ENCODE results near the gene MARCHF6. TPM values are rescaled to one million over a fixed set of nuclear protein-coding genes. Genes with fewer than 3 reads are reported as not detected.
"Not testable (repeated sequence)": the region's sequence is repeated elsewhere in the genome, so short reads cannot be mapped to it uniquely, and the experiment has no call there.

MARCHF6 gene
- total RNA-seq, 1 donor from 2014 or later = 44.0 TPM

DNA sequence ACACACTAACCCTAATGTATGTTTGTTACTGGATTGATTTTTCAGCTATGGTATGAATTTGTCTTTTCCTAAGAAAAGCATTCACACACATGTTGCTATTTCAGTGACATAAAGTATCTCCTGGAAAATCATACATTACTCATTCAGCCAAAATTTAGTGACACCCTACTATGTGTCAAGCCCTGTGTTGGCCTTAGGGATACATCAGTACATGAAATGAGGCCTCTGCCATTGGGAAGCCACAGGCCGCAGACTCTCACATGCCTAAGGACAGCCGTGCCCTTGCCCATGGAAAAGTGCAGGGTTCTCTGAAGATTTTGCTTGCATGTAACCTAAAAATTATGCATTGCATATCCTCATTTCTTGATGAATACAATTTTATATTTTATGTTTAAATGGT, 5.2 kb upstream of the MARCHF6 start:
- no peak for DNase-seq (ENCODE audit: low read depth)

DNA sequence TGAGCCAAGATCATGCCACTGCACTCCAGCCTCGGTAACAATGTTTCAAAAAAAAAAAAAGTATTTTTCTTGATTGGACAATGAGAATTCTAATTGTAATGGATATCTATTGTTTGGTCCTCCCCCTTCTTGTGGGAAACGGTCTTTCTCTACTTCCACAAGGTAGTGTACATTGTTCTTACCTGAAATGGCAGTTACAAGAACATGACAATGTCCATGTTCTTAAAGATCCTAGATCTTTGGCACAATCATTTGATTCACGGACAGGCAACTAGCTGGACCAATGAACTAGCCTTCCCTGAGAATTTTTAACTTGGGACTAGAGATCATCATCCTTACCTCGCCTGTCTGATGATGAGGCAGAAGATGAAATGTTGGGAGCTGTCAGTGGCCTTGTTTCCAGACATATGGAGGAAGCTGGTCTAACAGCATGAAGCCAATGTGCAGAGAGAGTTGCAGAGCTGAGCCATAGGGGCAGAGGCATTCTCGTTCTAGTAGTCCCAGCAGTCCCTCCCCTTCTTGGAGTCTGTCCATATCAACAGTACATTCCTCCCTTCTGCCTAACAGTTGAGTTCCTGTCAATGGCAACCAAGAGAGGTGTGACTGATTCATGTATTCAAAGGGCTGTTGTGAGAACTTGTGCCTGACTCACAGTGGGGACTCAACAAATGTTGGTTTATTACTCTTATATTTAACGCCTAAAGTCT, 2.1 kb upstream of the MARCHF6 start:
- DNase-seq (ENCODE audit: low read depth) = no peak

DNA sequence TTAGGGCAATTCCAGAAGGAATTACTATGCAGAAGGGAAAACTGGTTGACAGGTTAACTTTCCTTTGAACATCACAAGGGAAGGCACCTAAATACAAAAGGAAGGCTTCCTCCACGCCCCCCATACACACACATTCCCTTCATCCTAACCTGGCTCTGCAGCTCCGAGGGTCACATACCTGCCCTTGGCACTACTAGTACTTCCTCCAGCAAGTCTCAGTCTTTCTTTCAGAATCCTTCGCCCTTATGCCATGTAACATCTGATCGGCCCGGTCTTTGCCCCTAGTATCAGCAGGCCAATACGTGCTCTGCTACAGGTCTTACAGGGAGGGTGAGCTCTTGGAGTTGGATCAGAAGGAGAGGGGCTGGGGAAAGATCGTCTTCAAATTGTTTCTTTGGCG, 1.6 kb upstream of the MARCHF6 start:
- DNase-seq (ENCODE audit: low read depth) = no peak

DNA sequence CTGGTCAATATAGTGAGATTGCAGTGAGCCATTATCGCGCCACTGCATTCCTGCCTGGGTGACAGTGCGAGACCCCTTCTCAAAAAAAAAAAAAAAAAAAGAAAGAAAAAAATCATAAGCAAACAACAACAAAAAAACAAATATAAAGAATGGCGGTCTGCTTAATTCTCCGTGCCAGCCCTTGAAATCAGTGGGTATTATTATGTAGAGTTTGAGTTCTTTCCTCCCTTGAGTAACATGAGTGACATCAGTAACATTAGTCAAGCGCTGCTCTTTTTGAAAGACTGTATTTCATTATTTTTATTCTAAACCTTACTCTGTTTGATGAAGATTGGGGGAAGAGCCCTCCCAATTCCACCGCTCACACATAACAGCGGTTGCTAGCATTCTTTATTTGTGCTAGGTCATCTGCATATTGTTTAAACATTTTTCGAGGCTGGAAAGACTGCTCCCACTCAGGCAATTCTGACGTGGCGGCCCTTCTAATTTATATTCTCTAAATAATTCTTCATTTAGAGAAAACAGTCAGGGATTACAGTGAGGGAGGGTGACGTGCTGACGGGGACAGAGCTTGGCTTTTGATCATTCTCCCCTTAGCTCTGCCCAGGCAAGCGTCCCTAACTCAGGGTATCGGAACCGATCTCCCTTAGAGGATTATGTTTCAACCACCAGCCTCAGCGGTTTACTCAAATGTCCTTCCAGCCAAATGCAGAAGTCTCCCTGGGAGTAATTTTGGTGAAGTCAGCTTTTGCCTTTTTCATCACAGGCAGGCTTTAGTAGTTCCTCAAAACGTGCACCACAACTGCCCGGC, 860 bp upstream of the MARCHF6 start:
- DNase-seq (ENCODE audit: low read depth) = peak; percentile 85

DNA sequence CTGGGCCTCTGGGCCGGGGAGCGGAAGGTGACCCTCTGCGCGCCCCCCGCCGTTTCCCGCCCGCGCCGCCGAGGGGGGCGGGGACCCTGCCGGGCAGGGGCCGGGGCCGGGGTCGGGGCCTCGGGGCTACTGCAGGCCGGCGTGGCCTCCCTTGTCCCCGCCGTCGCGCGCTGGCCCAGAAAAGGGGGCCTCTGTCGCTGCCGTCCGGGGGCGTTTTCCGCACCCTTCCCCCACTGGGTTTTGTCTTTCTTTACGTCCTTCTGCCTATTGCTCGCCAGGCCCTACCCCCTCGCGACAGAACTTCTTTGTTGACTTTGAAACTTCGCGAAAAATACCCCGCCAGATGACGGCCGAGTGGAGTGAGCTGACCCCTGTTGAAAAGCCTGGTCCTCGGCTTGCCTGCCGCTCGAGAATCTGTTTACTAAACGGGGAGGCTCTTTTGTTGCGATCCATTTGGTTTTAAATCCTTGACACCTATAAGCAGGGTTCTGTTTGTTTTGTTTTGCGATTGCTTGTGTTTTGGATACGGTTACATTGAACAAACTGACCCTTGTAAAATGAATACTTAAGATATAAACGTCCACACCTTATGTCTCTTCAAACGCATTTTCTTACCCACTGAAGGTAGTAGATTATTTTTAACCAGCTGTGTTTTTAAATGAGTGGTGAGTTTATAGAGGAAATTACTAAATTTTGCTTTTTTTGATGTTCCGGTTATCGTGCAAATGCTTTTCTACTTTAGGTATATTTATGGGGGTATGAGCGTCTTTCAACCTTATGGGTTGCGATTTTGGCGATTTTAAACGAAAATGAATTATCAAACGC, 765 bp downstream of the MARCHF6 start:
- peak; percentile 39 for DNase-seq (ENCODE audit: low read depth)

DNA sequence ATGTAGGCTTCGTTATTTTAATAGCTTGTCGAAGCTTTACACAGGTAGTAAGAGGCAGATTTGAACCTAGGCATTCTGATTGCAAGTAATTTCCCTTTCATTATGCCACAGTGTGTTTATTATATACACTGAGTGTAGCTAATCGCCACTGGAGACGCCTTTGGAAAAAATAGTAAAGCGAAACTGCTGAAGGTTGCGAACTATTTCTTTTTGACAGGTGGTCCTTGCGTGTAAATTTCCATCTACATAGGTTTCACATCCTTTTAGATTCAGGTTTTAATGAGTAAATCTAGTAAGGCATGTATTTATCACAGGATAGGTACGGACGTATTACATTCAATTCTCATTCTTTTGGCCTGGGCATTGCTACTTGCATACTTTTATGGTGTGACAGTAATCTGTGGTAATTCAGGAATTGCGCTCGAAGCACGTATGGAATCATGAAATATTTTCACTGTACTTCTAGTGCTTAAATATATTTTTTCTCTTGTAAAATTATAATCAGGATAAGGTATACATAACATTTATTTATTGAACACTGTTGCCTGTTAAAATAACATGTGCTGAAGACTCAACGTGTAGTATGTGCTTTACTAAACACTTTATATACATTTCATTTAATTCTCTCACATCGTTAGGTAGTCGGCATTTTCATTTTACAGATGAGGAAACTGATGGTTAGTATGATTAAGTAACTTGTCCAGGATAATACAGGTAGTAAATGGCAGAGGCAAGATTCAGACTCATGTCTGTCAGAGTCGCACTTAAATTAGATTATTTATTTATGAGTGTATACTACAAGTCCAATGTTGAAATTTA, 1.8 kb downstream of the MARCHF6 start:
- DNase-seq (ENCODE audit: low read depth) = peak; percentile 13

DNA sequence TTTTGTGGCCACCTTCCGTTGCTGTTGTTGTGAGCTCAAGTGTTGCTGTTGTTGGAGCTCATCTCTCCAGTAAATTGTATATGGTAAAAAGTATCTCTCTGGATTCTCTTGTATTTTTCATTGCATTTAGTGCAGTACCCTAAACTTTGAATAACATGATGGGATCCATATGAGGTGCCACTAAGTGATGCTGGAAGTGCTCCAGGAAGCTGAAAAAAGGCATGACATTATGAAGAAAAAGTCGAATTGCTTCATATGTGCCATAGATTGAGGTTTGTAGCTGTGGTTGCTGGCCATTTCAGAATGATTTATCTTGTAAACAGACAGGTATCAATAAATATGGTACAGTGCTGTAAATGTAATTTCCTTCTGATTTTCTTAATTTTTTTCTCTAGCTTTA, 5.5 kb downstream of the MARCHF6 start:
- DNase-seq (ENCODE audit: low read depth) = no peak

DNA sequence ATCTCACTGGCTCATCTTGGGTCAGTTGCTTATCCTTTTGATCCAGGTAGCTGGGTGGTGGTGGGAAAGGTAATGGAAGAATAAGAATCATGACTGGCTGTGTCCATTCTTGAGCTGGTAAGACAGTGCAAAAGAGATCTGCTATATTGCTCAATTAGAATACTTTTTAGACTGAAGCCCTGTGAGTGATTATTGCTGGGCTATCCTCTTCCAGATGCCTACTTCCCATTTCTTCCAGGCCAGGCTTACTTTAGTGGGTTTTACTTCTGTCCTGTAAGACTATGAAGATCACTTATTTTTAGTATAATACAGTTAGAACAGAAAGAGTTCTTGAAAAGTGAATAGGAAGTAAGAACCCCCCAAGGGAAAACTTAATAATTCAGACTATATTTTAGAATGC, 7.2 kb downstream of the MARCHF6 start:
- no peak for DNase-seq (ENCODE audit: low read depth)

DNA sequence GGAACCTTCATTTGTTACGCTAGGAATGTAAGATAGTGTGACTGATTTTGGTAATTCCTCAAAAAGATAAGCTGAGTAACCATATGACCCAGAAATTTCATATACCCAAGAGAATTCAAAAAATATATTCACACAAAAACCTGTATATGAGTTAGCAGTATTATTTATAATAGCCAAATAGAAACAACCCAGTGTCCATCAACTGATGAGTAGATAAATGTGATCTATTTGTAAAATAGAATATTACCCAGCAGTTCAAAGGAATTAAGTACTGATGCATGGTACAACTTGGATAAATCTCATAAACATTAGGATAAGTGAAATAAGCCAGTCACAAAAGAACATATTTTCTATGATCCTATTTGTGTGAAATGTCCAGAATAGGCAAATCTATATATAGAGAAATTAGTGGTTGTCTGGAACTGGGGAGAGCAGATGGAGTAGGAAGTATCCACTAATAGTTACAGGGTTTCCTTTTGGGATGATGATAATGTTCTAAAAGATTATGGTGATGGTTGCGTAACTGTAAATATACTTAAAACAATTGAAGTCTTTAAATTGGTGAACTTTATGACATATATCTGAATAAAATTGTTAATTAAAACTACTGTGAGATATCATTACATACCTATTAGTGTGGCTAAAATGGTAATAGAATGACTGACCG, 10.2 kb downstream of the MARCHF6 start:
- DNase-seq (ENCODE audit: low read depth) = no peak

DNA sequence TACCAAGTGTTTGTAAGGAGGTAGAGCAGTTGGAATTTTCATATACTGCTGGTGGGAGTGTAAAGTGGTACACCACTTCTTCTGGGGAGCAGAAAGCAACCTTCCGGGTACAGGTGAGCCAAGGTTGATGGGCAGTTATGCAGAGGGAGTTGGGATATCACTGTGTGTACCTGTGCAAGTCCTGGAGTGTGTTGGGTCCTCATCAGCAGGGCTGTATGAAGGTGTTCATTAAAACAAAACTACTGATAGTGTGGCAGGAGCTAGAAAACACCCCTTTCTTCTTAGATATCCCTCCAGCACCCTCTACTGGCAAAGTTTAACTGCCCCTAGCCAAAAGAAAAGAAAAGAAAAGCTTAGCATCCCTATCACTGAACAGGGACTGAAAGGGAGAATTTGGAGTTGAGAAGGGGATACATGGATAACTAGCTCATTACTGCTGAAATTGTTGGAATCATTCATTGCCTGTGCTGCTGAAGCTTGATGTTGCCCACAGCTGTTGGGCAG, 10.7 kb downstream of the MARCHF6 start:
- no peak for DNase-seq (ENCODE audit: low read depth)

DNA sequence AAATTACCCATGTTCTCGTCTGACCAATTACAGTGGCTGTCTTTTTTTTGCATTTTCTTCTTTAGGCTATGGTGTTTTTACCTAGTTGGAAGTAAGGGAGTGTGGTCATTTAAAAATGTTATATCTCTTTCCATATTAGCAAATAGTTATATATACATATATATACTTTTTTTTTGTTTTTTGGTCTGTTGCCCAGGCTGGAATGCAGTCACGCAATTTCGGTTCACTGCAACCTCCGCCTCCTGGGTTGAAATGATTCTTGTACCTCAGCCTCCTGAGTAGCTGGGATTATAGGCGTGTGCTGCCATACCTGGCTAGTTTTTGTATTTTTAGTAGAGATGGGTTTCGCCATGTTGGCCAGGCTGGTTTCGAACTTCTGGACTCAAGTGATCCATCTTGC, 12.3 kb downstream of the MARCHF6 start:
- DNase-seq (ENCODE audit: low read depth) = no peak

DNA sequence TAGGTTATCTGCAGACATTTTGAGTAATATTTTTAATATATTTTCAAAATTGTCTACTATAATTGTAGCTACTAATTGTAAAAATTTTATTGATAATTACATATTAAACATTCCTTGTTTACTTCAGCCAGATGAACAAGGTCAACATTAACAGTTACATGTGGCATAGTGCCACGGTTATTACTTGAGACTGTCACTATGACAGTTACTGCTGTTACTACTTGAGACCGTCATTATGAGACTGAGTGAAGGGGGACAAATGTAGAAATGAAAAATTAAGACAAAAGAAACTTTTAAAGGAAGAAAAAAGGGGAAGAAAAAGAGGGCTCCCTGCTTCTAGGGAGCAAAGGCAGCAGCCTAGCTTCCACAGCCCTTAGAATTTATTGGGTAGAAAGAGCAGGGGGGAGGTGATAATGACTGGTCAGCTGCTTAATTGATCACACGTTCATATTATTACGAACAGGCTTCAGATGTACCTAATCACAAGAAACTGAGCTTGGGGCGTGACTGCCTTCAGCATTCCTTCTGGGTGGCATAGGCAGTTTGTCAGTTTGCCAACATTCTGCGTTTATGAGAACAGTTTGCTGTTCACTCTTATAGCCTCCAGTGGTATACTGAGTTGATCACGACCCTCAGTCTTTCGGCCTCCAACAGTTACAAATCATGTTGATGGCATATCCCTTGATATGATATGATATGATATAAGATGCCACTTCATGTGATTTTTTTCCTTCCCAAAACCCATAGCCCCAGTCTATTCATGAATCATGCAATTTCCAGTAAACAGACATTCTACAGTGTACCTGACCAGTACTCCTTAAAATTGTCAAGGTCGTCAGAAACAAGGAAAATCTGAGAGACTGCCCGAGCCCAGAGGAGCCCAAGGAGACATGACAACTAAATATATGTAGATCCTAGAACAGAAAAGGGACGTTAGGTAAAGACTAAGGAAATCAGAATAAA, 13.1 kb downstream of the MARCHF6 start:
- DNase-seq (ENCODE audit: low read depth) = peak; percentile 58

DNA sequence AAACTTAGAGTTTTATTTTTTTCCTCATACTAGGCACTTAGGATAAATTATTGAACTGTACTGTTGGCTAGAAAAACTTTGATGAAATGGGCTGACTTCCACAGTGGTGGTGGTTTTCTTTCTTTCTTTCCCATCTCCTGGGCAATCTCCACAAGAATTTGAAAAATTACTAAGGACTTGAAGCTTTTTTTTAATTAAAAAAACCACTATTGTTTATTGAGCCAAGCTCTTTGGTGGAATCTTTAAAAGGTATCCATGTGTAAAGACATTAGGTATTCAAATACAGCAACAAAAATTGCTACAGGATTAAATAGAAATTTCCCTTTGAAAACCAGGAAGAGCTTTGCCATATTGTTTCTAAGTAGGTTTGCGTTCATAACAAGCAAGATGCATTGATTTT, 14.1 kb downstream of the MARCHF6 start:
- DNase-seq (ENCODE audit: low read depth) = no peak

DNA sequence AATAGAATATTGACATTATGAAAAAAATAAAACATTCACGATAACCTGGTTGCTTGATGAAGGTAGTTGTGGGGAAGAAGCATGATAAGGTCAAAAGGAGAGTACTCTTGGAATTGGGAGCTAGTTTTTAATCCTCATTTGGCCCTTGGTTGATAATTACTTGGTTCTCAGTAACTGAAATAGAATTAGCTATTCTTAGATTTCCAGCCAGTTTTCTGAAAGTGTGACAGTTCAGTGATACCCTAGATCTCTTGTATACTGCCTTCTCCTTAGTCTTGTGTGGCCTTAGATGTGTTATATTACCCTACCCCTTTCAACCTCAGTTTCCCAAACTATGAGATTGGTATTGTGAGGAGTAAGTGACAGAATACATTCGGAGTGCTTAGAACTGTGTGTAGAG, 17.4 kb downstream of the MARCHF6 start:
- DNase-seq (ENCODE audit: low read depth) = no peak

DNA sequence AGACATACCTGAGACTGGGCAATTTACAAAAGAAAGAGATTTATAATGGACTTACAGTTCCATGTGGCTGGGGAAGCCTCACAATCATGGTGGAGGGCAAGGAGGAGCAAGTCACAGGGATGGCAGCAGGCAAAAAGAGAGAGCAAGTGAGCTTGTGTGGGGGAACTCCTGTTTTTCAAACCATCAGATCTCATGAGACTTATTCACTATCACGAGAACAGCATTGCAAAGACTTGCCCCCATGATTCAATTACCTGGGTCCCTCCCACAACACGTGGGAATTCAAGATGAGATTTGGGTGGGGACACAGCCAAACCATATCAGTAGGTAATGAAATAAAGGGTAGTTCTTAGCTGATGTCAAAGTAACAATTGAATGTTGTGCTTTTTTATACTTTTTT, 17.9 kb downstream of the MARCHF6 start:
- not testable (repeated sequence) for DNase-seq (ENCODE audit: low read depth)

DNA sequence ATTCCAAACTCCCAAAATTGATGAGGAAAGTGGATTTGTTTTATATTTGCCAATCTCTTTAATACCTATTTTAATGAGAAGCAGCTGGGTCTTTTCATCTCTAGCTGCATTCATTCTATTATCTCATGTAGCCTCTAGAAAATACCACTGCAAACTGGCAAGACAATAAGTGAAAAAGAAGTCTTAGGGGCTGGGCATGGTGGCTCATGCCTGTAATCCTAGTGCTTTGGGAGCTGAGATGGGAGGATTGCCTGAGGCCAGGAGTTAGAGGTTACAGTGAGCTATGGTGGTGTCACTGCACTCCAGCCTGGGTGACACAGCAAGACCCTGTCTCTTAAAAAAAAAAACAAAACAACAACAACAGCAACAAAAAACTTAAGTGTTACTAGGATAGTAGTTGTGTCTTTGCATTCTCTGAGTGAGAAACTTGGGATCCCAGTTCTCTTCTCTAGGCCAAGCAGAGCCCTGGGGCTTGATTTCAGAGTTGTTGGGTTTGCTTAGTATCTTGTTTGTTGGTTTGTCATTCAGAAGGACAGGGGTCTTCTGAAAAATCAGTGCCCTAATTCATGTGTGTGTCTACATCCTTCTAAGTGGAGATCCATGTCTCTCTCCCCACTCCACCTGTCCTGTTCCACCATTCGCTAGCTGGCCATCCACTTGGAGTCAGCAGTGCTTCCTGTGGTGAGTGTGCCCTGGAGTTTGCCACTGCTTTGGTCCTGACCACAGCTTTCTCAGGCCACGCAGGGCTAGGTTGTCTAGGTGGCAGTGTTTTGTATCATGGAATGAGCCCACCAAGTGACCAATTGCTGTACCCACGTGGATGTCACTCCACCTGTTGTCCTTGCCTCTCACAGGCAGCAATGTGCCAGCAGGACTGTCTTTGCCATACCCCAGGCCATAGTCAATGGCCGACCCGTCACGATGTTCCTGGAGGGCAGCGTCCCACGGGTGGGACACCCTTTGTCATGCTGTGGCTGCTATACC, 19.5 kb downstream of the MARCHF6 start:
- peak; percentile 50 for DNase-seq (ENCODE audit: low read depth)

DNA sequence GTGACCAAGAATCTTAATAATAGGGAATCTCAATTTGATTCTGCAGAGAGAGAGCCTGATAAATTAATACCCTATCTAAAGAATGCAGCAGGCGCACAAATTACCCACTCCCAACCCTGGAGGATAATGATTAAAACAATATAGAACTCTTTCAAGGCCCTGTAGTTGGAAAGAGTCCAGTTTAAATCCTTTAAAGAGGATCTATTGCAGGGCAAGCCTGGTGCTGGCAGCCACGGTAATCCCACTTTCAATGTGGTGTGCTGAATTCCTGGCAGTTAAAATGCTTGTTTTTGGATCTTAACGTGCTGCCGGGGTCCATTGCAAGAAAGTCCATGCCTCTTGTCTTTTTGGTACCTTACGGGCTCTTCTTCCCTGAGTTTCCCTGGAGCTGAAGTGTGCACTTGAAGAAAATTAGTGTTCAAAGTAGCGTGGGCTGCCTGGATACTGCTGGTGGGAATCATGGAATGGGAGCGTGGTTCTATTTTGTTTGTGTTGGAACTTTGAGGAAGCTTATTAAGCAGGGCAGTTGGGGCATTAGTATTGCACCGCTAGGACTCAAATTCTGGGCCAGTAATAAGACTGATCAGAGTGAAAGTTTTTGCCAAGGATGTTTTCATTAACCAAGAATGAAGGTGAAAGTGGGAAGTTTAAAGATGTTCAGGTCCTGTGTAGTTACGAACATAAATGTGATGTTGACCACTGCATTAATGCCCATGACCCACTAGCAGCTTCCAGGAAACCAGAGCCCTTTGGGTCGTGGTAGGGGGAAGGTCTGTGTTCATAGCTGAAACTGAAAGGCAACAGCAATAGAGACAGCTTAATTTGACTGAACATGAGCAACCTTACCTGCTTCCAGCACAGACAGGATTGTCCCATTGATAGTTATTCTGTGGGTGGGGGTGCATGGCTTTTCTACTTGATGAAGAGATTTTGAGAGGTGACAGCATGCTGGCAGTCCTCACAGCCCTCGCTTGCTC, 20.8 kb downstream of the MARCHF6 start:
- peak; percentile 16 for DNase-seq (ENCODE audit: low read depth)
